ENCODE data around the gene CTDSPL. TPM values are rescaled to one million over a fixed set of nuclear protein-coding genes. Genes with fewer than 3 reads are reported as not detected.

Gene CTDSPL
- total RNA-seq, 1 donor from 2014 or later = 41.5 TPM

GRCh38 chr3:37867144-37867543 is 5.5 kb downstream of the CTDSPL start:
- TF ChIP-seq, protein P1, sequence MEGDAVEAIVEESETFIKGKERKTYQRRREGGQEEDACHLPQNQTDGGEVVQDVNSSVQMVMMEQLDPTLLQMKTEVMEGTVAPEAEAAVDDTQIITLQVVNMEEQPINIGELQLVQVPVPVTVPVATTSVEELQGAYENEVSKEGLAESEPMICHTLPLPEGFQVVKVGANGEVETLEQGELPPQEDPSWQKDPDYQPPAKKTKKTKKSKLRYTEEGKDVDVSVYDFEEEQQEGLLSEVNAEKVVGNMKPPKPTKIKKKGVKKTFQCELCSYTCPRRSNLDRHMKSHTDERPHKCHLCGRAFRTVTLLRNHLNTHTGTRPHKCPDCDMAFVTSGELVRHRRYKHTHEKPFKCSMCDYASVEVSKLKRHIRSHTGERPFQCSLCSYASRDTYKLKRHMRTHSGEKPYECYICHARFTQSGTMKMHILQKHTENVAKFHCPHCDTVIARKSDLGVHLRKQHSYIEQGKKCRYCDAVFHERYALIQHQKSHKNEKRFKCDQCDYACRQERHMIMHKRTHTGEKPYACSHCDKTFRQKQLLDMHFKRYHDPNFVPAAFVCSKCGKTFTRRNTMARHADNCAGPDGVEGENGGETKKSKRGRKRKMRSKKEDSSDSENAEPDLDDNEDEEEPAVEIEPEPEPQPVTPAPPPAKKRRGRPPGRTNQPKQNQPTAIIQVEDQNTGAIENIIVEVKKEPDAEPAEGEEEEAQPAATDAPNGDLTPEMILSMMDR (IDR thresholded peaks at IDR 0.05) = no peak
- no peak overlapping the region for H3K27ac Mint-ChIP-seq (ENCODE audit: unreplicated experiment)
- H3K4me3 Mint-ChIP-seq (ENCODE audit: unreplicated experiment) = no peak overlapping the region
- no peaks in the 10 kb centered on the region for H3K27me3 Mint-ChIP-seq (ENCODE audit: low read depth)
- peaks cover 14% of the 10 kb centered on the region for H3K9me3 Mint-ChIP-seq (ENCODE audit: low read depth)
- peaks cover 31% of the 10 kb centered on the region for H3K4me1 Mint-ChIP-seq (ENCODE audit: low read depth)
- DNase-seq (ENCODE audit: low spot score) = no peak
- peaks cover 5% of the 10 kb centered on the region for H3K36me3 Mint-ChIP-seq (ENCODE audit: low read depth)

GRCh38 chr3:37871858-37872257 is 10.2 kb downstream of the CTDSPL start:
- Mint-ChIP-seq H3K4me3 (ENCODE audit: unreplicated experiment) (no peak overlapping the region), H3K27me3 (ENCODE audit: low read depth) (no peaks in the 10 kb centered on the region), H3K9me3 (ENCODE audit: low read depth) (peaks cover 16% of the 10 kb centered on the region), H3K36me3 (ENCODE audit: low read depth) (peaks cover 5% of the 10 kb centered on the region), H3K4me1 (ENCODE audit: low read depth) (peaks cover 3% of the 10 kb centered on the region), H3K27ac (ENCODE audit: unreplicated experiment) (no peak overlapping the region)
- TF ChIP-seq, protein P1 (IDR thresholded peaks at IDR 0.05) = no peak
- no peak for DNase-seq (ENCODE audit: low spot score)

DNA sequence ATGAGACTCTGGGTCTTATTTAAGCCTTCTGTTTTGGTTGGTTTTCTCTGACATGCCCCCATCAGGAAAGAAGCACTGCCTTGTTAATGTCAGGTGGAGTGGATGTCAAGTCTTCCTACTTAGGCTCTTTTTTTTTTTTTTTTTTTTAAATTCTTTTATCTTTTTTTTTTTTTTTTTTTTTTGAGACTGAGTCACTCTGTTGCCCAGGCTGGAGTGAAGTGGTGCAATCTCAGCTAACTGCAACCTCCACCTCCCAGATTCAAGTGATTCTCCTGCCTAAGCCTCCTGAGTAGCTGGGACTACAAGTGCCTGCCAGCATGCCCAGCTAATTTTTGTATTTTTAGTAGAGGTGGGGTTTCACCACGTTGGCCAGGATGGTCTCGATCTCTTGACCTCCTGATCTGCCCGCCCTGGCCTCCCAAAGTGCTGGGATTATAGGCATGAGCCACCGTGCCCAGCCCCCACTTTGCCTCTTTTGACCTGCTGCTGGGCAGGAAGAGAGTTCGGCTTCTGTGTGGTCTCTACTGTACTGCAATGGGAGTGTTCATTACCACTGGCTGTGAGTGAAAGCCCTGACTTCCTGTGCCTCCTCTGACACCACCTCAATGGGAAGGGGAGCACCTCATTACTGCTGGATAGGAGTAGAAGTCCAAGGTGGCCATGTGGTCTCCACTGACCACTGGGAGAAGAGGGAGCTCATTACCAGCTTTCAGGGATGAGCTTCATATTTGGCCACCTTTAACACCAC is 10.9 kb downstream of the CTDSPL start:
- Mint-ChIP-seq H3K4me3 (ENCODE audit: unreplicated experiment) (no peak overlapping the region), H3K27ac (ENCODE audit: unreplicated experiment) (no peak overlapping the region), H3K9me3 (ENCODE audit: low read depth) (peaks cover 19% of the 10 kb centered on the region), H3K27me3 (ENCODE audit: low read depth) (no peaks in the 10 kb centered on the region), H3K4me1 (ENCODE audit: low read depth) (peaks cover 3% of the 10 kb centered on the region), H3K36me3 (ENCODE audit: low read depth) (peaks cover 8% of the 10 kb centered on the region)
- TF ChIP-seq, protein P1 (IDR thresholded peaks at IDR 0.05) = no peak
- no peak for DNase-seq (ENCODE audit: low spot score)

DNA sequence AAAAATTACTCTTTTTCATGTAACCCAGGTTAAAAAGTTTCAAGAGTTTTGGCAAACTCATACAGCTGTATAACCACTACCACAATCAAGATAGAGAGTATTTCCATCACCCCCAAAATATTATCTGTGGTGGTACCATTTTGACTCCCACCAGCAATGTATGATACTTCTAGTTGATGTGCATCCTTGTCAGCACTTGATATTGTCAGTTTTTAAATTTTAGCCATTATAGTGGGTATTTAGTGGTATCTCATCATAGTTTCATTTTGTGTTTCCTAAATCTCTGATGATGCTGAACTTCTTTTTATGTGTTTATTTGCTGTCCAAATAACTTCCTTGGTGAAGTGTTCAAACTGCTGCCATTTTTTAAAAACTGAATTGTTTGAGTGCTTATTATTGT is 14.6 kb downstream of the CTDSPL start:
- no peak for DNase-seq (ENCODE audit: low spot score)
- TF ChIP-seq, protein P1 (IDR thresholded peaks at IDR 0.05) = no peak
- peaks cover 7% of the 10 kb centered on the region for H3K36me3 Mint-ChIP-seq (ENCODE audit: low read depth)
- H3K4me3 Mint-ChIP-seq (ENCODE audit: unreplicated experiment) = no peak overlapping the region
- no peak overlapping the region for H3K27ac Mint-ChIP-seq (ENCODE audit: unreplicated experiment)
- peaks cover 3% of the 10 kb centered on the region for H3K4me1 Mint-ChIP-seq (ENCODE audit: low read depth)
- no peaks in the 10 kb centered on the region for H3K27me3 Mint-ChIP-seq (ENCODE audit: low read depth)
- peaks cover 14% of the 10 kb centered on the region for H3K9me3 Mint-ChIP-seq (ENCODE audit: low read depth)

GRCh38 chr3:37882711-37883110 is 21.0 kb downstream of the CTDSPL start:
- TF ChIP-seq, protein P1 (IDR thresholded peaks at IDR 0.05) = no peak
- Mint-ChIP-seq H3K36me3 (ENCODE audit: low read depth) (no peaks in the 10 kb centered on the region), H3K9me3 (ENCODE audit: low read depth) (no peaks in the 10 kb centered on the region), H3K27me3 (ENCODE audit: low read depth) (no peaks in the 10 kb centered on the region), H3K4me1 (ENCODE audit: low read depth) (peaks cover 4% of the 10 kb centered on the region), H3K4me3 (ENCODE audit: unreplicated experiment) (no peak overlapping the region), H3K27ac (ENCODE audit: unreplicated experiment) (no peak overlapping the region)
- no peak for DNase-seq (ENCODE audit: low spot score)

All from chondrocyte (in vitro differentiated cells).